ENCODE data around the gene ADCY5. TPM values are rescaled to one million over a fixed set of nuclear protein-coding genes. Genes with fewer than 3 reads are reported as not detected.

The ADCY5 gene
- polyA plus RNA-seq, 1 experiment, result 0.21 TPM

DNA sequence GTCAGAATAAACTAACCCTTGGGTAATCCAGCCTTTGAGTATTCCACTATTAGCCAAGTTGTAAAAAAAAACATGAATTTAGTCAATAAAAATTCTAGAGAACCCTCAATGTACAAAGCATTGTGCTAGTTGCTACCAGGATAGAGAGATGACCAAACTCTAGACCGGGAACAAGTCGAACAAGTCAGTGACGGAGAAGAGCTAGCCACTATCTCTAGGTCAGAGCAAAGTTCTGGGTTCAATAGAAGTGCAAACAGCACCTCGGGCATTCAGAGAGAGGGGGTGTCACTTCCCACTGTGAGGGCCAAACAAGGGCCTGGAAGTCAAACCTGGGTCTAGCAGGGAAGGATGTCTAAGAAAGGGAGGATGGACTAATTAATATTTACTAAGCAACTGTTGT is 2.3 kb upstream of the ADCY5 start:
- Histone ChIP-seq H3K36me3 (ENCODE audit: control insufficient read depth, insufficient read depth, low read length) (no peaks in the 10 kb centered on the region), H3K27me3 (ENCODE audit: control insufficient read depth, insufficient read depth, low read length) (peaks cover 27% of the 10 kb centered on the region), H3K4me3 (ENCODE audit: low read depth, low read length) (no peak overlapping the region)
- ChIA-PET POLR2A (no interaction called here), CTCF (interaction anchor here (1.2 to 1.6 kb wide), 3 partner anchors 9 to 102 kb away, joined by 3 read pairs; no protein-coding TSS in a partner anchor)
- TF ChIP-seq, protein P1, sequence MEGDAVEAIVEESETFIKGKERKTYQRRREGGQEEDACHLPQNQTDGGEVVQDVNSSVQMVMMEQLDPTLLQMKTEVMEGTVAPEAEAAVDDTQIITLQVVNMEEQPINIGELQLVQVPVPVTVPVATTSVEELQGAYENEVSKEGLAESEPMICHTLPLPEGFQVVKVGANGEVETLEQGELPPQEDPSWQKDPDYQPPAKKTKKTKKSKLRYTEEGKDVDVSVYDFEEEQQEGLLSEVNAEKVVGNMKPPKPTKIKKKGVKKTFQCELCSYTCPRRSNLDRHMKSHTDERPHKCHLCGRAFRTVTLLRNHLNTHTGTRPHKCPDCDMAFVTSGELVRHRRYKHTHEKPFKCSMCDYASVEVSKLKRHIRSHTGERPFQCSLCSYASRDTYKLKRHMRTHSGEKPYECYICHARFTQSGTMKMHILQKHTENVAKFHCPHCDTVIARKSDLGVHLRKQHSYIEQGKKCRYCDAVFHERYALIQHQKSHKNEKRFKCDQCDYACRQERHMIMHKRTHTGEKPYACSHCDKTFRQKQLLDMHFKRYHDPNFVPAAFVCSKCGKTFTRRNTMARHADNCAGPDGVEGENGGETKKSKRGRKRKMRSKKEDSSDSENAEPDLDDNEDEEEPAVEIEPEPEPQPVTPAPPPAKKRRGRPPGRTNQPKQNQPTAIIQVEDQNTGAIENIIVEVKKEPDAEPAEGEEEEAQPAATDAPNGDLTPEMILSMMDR (IDR thresholded peaks at IDR 0.05; ENCODE audit: insufficient read depth, low read depth, low read length), result no peak
- no peak for DNase-seq (ENCODE audit: low read depth)

DNA sequence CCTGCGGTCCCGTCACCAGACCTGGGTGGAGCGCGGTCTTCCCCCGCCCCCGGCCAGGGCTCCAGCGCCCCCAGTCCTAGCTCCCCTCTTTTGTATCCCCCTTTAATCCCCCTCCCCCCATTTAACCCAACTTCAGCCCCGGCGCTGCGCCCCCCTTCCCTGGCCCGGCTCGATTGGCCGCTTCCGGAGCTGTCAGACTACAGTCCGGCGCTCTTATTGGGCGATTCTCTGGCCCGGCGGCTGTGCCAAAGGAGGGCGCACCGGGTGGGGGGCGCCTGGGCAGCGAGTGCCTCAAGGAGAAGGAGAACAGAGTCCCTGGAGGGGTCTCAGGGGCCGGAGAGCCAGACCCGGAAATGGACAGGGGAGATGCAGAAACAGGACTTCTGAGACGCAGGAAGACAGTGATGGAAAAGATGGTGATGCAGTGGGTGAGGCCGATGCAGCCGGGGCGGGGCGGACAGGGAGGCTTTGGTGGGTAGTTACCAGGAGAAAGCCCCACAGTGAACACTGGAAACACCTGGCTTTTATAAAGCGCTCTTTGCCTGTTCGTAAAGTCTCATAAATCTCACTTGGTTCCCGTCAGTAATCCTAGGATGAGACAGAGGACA is 1.2 kb upstream of the ADCY5 start:
- Histone ChIP-seq H3K4me3 (ENCODE audit: low read depth, low read length) (peak overlapping the region; percentile 55), H3K27me3 (ENCODE audit: control insufficient read depth, insufficient read depth, low read length) (peaks cover 30% of the 10 kb centered on the region), H3K36me3 (ENCODE audit: control insufficient read depth, insufficient read depth, low read length) (no peaks in the 10 kb centered on the region)
- TF ChIP-seq, protein P1 (IDR thresholded peaks at IDR 0.05; ENCODE audit: insufficient read depth, low read depth, low read length), result no peak
- DNase-seq (ENCODE audit: low read depth), result no peak
- POLR2A ChIA-PET, result interaction anchor here (0.6 kb wide), 2 partner anchors 76 to 89 kb away, joined by 6 to 10 read pairs; no protein-coding TSS in a partner anchor
- CTCF ChIA-PET, result interaction anchor here (0.6 to 1.6 kb wide), 4 partner anchors 10 to 103 kb away, joined by 3 read pairs; no protein-coding TSS in a partner anchor

DNA sequence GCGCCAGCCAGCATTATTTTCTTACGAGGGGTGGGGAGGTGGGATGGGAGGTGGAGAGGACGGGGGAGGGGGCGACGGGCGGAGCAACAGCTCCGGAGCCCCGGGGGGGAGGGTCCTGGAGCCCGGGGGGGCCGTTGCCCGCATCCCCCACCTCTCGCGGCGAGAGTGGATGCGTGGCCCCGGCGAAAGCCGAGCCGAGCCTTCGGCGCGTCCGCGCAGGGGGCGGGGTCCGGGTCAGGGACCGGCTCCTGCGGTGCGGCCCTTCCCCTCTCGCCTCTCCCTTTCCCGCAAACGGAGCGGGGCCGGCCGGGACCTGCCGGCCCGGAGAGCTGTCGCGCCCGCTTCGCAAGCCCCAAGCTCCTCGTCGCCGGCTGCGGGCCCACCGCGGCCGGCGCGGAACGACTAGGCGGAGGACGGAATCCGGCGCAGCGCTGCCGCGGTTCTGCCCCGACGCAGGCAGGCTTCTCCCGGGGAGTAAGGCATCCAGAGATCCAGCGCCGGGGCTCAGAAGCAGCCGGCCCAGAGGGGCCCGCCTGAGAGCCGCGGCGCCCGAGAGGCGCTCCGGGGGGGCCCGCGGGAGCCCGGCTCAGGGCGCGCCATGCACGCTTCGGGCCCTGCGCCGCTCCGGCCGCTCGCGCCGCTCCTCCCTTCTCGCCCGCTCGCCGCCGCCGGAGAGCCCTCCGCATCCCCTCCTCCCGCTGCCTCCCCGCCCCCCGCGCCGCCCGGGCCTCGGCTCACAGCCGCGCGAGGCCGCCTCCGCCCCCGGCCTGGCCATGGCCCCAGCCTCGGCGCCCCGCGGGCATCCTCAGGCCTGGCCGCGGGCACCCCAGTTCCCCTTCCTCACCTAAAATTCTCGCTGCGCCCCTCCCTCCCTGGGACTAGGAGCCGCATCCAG is 459 bp upstream of the ADCY5 start:
- Histone ChIP-seq H3K4me3 (ENCODE audit: low read depth, low read length) (peak overlapping the region; percentile 55), H3K36me3 (ENCODE audit: control insufficient read depth, insufficient read depth, low read length) (no peaks in the 10 kb centered on the region), H3K27me3 (ENCODE audit: control insufficient read depth, insufficient read depth, low read length) (peaks cover 34% of the 10 kb centered on the region)
- ChIA-PET CTCF (interaction anchor here (0.7 to 2.5 kb wide), 6 partner anchors 10 to 118 kb away, joined by 3 to 6 read pairs (median 3); no protein-coding TSS in a partner anchor), POLR2A (interaction anchor here (0.6 kb wide), 1 partner anchor 75 kb away, joined by 10 read pairs; no protein-coding TSS in a partner anchor)
- TF ChIP-seq, protein P1 (IDR thresholded peaks at IDR 0.05; ENCODE audit: insufficient read depth, low read depth, low read length), result no peak
- no peak for DNase-seq (ENCODE audit: low read depth)

DNA sequence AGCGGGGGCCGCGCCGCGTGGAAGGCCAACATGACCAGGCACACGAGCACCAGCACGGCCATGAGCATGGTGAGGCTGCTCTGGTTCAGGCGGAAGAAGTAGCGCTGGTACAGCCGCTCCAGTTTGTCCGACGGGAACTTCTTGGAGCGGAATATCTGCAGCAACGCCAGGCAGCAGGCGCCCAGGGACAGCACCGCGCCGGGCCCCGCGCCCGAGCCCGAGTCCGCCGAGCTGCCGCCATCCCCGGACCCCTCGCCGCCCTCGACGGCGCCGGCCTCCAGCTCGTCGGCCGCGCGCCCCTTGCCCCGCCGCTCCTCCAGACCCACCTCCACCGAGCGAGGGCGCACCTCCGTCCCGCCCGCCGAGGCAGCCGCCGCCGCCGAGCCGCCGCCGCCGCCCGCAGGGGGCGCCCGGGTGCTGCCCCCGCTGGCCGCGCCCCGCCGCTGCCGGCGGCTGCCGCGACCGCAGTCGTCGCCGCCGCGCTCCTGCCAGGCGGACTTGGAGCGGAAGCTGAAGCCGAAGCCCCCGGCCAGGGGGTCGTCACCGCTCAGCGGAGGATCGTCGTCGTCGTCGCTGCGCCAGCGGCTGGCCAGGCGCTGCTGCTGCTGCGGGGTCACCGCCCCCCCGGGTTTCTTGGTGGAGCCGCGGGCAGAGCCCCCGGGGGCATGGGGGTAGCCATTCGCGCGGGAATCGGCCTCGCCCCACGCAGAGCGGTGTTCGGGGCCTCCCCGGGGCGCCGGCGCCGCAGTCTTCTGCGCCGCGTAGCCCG is 957 bp downstream of the ADCY5 start:
- no peak for DNase-seq (ENCODE audit: low read depth)
- POLR2A ChIA-PET, result no interaction called here
- Histone ChIP-seq H3K27me3 (ENCODE audit: control insufficient read depth, insufficient read depth, low read length) (peaks cover 40% of the 10 kb centered on the region), H3K4me3 (ENCODE audit: low read depth, low read length) (no peak overlapping the region), H3K36me3 (ENCODE audit: control insufficient read depth, insufficient read depth, low read length) (no peaks in the 10 kb centered on the region)
- TF ChIP-seq, protein P1 (IDR thresholded peaks at IDR 0.05; ENCODE audit: insufficient read depth, low read depth, low read length), result no peak
- CTCF ChIA-PET, result interaction anchor here (0.7 to 2.5 kb wide), 4 partner anchors 12 to 120 kb away, joined by 4 to 6 read pairs (median 6); no protein-coding TSS in a partner anchor
